Measurements from ENCODE around the gene SLC9A5.
A peak's percentile ranks its signal among the peaks of the same experiment; 100 is the strongest.

Gene SLC9A5

GRCh38 chr16:67213197-67214019 lies 35.4 kb upstream of the SLC9A5 start:
- DNase-seq (ENCODE audit: low spot score), result no peak

- DNase-seq (ENCODE audit: low spot score), result no peak
These were observed 33.1 kb upstream of the SLC9A5 start for GRCh38 chr16:67215706-67216105.

GRCh38 chr16:67216612-67217490 lies 31.9 kb upstream of the SLC9A5 start:
- DNase-seq (ENCODE audit: low spot score), result no peak

GRCh38 chr16:67223992-67224391 lies 24.8 kb upstream of the SLC9A5 start:
- no peak for DNase-seq (ENCODE audit: low spot score)

- no peak for DNase-seq (ENCODE audit: low spot score)
These were observed 22.4 kb upstream of the SLC9A5 start for GRCh38 chr16:67226295-67226803.

- peak; percentile 98 for DNase-seq (ENCODE audit: low spot score)
These were observed 21.8 kb upstream of the SLC9A5 start, which contains the start of gene TMEM208 for GRCh38 chr16:67226804-67227566. Gene TMEM208 (plus strand): TSS chr16:67227130. CDS start chr16:67227219, 89 bp downstream.

GRCh38 chr16:67227567-67227921 lies 21.2 kb upstream of the SLC9A5 start:
- no peak for DNase-seq (ENCODE audit: low spot score)

- DNase-seq (ENCODE audit: low spot score), result no peak
These were observed 20.6 kb upstream of the SLC9A5 start for GRCh38 chr16:67228034-67228785.

GRCh38 chr16:67228905-67229304 lies 19.9 kb upstream of the SLC9A5 start:
- no peak for DNase-seq (ENCODE audit: low spot score)

- peak; percentile 62 for DNase-seq (ENCODE audit: low spot score)
These were observed 18.6 kb upstream of the SLC9A5 start for GRCh38 chr16:67229906-67230808.

- no peak for DNase-seq (ENCODE audit: low spot score)
These were observed 17.7 kb upstream of the SLC9A5 start for GRCh38 chr16:67230809-67231660.

GRCh38 chr16:67233596-67233995 lies 15.2 kb upstream of the SLC9A5 start:
- no peak for DNase-seq (ENCODE audit: low spot score)

GRCh38 chr16:67234180-67234597 lies 14.6 kb upstream of the SLC9A5 start:
- peak; percentile 58 for DNase-seq (ENCODE audit: low spot score)

- DNase-seq (ENCODE audit: low spot score), result peak; percentile 53
These were observed 12.8 kb upstream of the SLC9A5 start for GRCh38 chr16:67235816-67236562.

GRCh38 chr16:67236563-67237395 lies 12.0 kb upstream of the SLC9A5 start:
- peak; percentile 63 for DNase-seq (ENCODE audit: low spot score)

GRCh38 chr16:67237396-67238277 lies 11.1 kb upstream of the SLC9A5 start:
- no peak for DNase-seq (ENCODE audit: low spot score)

GRCh38 chr16:67238278-67238575 lies 10.6 kb upstream of the SLC9A5 start:
- DNase-seq (ENCODE audit: low spot score), result no peak

Data from left forelimb (tissue), 1 donor.